ENCODE measurements around the gene RMDN2.

Gene RMDN2

GRCh38 chr2:37907501-37908225, 17.4 kb upstream of the RMDN2 start:
- Histone ChIP-seq H3K36me3 (no peaks in the 10 kb centered on the region), H3K27me3 (peaks cover 0 to 2% of the 10 kb centered on the region in 2 donors), H3K27ac (no peak overlapping the region), H3K4me3 (no peak overlapping the region), H3K9me3 (no peaks in the 10 kb centered on the region), H3K4me1 (peaks cover 0 to 4% (median 0%) of the 10 kb centered on the region in 4 donors)
- TF ChIP-seq CTCF (IDR thresholded peaks at IDR 0.05), result no peak
- DNase-seq, result no peak
- intact Hi-C loops (cut with DNase I; ENCODE audit: low total_unique reads), result no loop called here

- H3K27me3 ChIP-seq, result no peaks in the 10 kb centered on the region
- no peak for DNase-seq
- H3K4me3 ChIP-seq, result no peak overlapping the region
- H3K36me3 ChIP-seq, result no peaks in the 10 kb centered on the region
- intact Hi-C loops (cut with DNase I; ENCODE audit: low total_unique reads), result no loop called here
- H3K4me1 ChIP-seq, result peaks cover 0 to 5% (median 0%) of the 10 kb centered on the region in 4 donors
- no peak overlapping the region for H3K27ac ChIP-seq
- TF ChIP-seq CTCF (IDR thresholded peaks at IDR 0.05), result no peak
- H3K9me3 ChIP-seq, result no peaks in the 10 kb centered on the region
Observed at GRCh38 chr2:37911296-37911873, 13.7 kb upstream of the RMDN2 start.

- TF ChIP-seq CTCF (IDR thresholded peaks at IDR 0.05), result no peak
- no peak overlapping the region for H3K4me3 ChIP-seq
- H3K27me3 ChIP-seq, result no peaks in the 10 kb centered on the region
- no peak overlapping the region for H3K27ac ChIP-seq
- H3K36me3 ChIP-seq, result no peaks in the 10 kb centered on the region
- peaks cover 0 to 11% (median 2%) of the 10 kb centered on the region in 4 donors for H3K4me1 ChIP-seq
- no peaks in the 10 kb centered on the region for H3K9me3 ChIP-seq
- DNase-seq, result no peak
- intact Hi-C loops (cut with DNase I; ENCODE audit: low total_unique reads), result no loop called here
Observed at GRCh38 chr2:37912056-37912455, 13.0 kb upstream of the RMDN2 start.

- Histone ChIP-seq H3K27me3 (no peaks in the 10 kb centered on the region), H3K9me3 (no peaks in the 10 kb centered on the region), H3K27ac (no peak overlapping the region), H3K4me1 (peaks cover 0 to 16% (median 3%) of the 10 kb centered on the region in 4 donors), H3K36me3 (no peaks in the 10 kb centered on the region), H3K4me3 (no peak overlapping the region)
- no peak for DNase-seq
- TF ChIP-seq CTCF (IDR thresholded peaks at IDR 0.05), result no peak
- intact Hi-C loops (cut with DNase I; ENCODE audit: low total_unique reads), result no loop called here
Observed at GRCh38 chr2:37912616-37913015, 12.5 kb upstream of the RMDN2 start.

- H3K36me3 ChIP-seq, result no peaks in the 10 kb centered on the region
- no peak for TF ChIP-seq CTCF (IDR thresholded peaks at IDR 0.05)
- DNase-seq, result no peak
- peaks cover 0 to 16% (median 3%) of the 10 kb centered on the region in 4 donors for H3K4me1 ChIP-seq
- no peaks in the 10 kb centered on the region for H3K9me3 ChIP-seq
- no peaks in the 10 kb centered on the region for H3K27me3 ChIP-seq
- no peak overlapping the region for H3K27ac ChIP-seq
- intact Hi-C loops (cut with DNase I; ENCODE audit: low total_unique reads), result no loop called here
- no peak overlapping the region for H3K4me3 ChIP-seq
Observed at GRCh38 chr2:37914340-37914739, 10.7 kb upstream of the RMDN2 start.
